OCI-LY1 (cell line): ENCODE data around the gene PPP4R3A.
"Not testable (repeated sequence)": the region's sequence is repeated elsewhere in the genome, so short reads cannot be mapped to it uniquely, and the experiment has no call there.

Experiments
- CTCF ChIP-seq: fragments of 200-600 bp; sonication (generic), shearing (Covaris generic); IDR thresholded peaks from 2 replicates; pipeline ENCODE4 v1.5.1; 2017; ENCODE audit warnings: mild to moderate bottlenecking, antibody characterized with exemption, low read length, moderate library complexity, mixed read lengths
- EZH2 ChIP-seq: fragments of 200-600 bp; sonication (generic), shearing (Covaris generic); IDR thresholded peaks from 2 replicates; pipeline ENCODE4 v1.8.0; 2017; ENCODE audit warnings: borderline replicate concordance, mixed run types, mild to moderate bottlenecking, antibody characterized with exemption, low read length, moderate library complexity, mixed read lengths

- TF ChIP-seq CTCF, EZH2: not testable (repeated sequence)
These were observed 84.6 kb downstream of the PPP4R3A start for GRCh38 chr14:91425531-91425944.
